DOHH2 (cell line): ENCODE measurements around the gene GPBAR1.

ENCODE experiments used
- CTCF ChIP-seq: fragments of 200-600 bp; sonication (generic); IDR thresholded peaks from one replicate; pipeline ENCODE4 v1.5.1; 2014; ENCODE audit warnings: antibody characterized with exemption, mild to moderate bottlenecking, low read depth, low read length; ENCODE audit not compliant: poor library complexity, severe bottlenecking
- EZH2phosphoT487 ChIP-seq: fragments of 200-600 bp; sonication (generic); IDR thresholded peaks from 2 replicates; pipeline ENCODE4 v1.6.1; 2017; ENCODE audit warnings: borderline replicate concordance, mild to moderate bottlenecking, antibody characterized with exemption, low read length, moderate library complexity, mixed read lengths

DNA sequence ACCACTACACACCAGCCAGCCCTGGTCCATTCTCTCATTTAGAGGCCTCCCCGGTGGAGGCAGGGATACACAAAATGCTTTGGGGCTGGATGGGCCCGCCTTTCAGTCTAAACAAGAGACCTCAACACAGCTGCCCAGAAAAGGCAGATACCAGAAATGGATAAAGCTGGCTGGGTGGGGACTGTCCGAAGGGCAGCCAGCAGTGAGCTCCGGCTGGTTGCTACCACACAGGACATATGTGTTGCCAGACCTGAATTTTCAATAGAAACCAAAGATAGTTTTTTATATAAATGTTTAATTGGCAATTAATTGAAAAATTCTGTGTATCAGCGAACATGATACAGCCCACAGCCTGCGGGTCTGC, 1.4 kb downstream of the GPBAR1 start:
- TF ChIP-seq CTCF (no peak), EZH2phosphoT487 (no peak)
